GM21619 (cell line): ENCODE measurements around the gene DPYD.

ENCODE experiments used
- ATAC-seq: cut with Tn5 transposase; IDR thresholded peaks from one replicate; pipeline ENCODE4 v1.9.1; 2021; ENCODE audit not compliant: unreplicated experiment

The DPYD gene

DNA sequence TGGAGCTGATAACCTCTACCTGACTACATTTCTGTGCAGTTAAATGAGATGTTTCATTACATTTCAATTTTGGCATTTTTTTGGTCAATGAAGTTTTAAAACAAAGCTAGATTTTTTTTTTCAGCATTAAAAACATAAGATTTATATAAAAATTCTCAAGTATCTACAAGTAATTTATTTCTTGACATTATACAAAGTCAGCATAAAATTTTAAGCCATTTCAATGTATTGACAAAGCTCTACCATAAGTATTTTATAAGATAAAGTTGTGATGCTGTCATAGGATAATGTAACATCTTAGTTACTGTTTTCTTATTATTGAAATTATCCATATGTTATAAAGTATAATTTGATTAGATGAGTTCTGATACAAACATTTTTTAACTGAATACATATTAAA is 847.7 kb downstream of the DPYD start:
- no peak for ATAC-seq

GRCh38 chr1:97071173-97071572 is 849.7 kb downstream of the DPYD start:
- no peak for ATAC-seq

- ATAC-seq: no peak
Observed at GRCh38 chr1:97070376-97070775, 850.5 kb downstream of the DPYD start.

- no peak for ATAC-seq
Observed at GRCh38 chr1:97069312-97069711, 851.5 kb downstream of the DPYD start.

GRCh38 chr1:97066860-97067259 is 854.0 kb downstream of the DPYD start:
- ATAC-seq: no peak

- no peak for ATAC-seq
Observed at GRCh38 chr1:97063532-97063931, 857.3 kb downstream of the DPYD start.

- no peak for ATAC-seq
Observed at GRCh38 chr1:97061604-97062003, 859.2 kb downstream of the DPYD start.

DNA sequence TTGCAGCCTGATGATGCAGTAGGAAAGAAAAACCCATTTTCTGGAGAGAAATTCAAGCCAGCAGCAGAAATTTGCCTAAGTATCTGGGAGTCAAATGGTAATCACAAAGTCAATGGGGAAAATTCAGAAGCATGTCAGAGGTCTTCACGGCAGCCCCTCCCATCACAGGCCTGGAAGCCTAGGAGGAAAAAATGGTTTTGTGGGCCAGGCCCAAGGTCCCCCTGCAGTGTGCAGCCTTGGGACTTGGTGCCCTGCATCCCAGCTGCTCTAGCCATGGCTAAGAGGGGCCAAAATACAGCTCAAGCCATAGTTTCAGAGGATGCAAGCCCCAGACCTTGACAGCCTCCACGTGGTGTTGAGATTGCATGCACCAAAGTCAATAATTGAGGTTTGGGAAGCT is 864.4 kb downstream of the DPYD start:
- ATAC-seq: no peak

- ATAC-seq: no peak
Observed at GRCh38 chr1:97053268-97053667, 867.6 kb downstream of the DPYD start.

GRCh38 chr1:97051823-97052222 is 869.0 kb downstream of the DPYD start:
- ATAC-seq: no peak

GRCh38 chr1:97050506-97050905 is 870.3 kb downstream of the DPYD start:
- no peak for ATAC-seq

DNA sequence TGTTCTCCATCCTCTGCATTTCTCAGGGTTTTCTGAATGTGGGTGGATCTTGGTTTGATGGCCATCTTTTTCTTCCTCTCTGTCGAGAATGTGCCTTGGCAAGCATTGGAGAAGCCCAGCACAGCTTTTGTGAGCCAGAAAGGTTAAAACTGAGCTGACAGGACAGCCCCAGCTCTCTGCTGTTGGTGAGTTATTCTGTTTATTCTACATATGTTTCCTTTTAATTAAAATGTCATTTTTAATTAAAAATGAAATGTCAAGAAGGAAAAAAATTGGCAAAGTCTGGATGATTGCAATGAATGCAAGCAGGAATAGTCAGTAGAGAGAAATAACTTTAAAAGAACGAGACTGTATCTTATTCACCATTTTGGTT is 873.4 kb downstream of the DPYD start:
- no peak for ATAC-seq

GRCh38 chr1:97046765-97047420 is 873.9 kb downstream of the DPYD start:
- ATAC-seq: no peak

DNA sequence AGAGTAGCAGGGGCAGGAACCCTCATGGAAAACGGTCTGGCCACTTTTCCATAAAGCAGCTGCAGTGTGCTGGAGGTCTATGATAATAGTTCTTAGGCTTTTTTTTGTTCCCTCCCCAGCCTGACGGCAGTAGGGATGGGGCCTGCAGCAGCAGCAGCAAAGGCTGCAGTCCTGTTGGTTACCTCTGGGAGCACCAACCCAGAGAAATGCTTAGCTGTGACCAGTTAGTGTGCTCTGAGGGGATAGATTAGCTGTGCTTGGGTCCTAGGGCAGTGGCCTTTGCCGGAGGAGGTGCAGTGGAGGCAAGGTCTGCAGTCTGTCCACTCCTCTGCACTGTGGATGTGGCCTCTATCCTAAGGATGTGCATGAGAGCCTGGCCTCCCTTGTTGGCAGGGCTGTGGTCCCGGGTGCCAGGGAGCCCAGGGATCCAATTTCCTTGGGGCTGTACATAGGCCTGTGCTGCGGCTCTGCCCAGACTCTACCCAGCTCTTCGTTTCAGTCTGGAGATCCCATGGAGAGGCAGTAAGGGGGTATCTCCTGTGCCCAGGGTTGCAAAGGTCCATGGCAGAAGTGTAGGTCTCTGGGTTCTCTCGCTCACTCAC is 876.6 kb downstream of the DPYD start:
- no peak for ATAC-seq

DNA sequence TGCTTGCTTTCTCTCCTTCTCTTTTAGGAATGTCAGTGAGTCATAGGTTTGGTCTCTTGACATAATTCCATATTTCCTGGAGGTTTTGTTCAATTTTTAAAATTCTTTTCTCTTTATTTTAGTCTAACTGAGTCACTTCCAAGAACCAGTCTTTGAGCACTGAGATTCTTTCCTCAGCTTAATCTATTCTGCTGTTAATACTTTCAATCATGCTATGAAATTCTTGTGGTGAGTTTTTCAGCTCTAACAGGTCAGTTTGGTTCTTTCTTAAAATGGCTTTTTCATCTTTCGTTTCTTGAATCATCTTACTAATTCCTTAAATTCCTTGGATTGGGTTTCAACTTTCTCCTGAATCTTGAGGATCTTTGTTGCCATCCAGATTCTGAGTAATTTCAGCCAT is 878.3 kb downstream of the DPYD start:
- no peak for ATAC-seq

- ATAC-seq: no peak
Observed at GRCh38 chr1:97041026-97041425, 879.8 kb downstream of the DPYD start.

- ATAC-seq: no peak
Observed at GRCh38 chr1:97038410-97038809, 882.4 kb downstream of the DPYD start.

DNA sequence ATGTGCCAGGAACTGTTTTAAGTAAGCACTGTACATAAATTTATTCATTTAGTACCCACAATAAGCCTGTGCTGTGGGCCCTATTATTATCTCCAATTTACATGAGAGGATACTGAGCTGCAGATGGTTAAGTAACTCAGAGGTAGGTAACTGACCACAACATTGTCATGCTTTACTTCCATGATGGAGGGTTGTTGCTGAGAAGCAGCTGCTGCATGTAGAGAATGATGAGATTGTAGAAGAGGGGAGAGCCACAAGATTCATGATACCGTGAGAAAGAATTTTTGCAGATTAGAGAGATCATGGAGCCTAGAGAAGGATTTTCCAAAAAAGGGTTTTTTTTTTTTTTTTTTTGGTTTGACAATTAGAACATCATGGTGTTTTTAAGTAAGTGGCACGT is 886.2 kb downstream of the DPYD start:
- no peak for ATAC-seq

- ATAC-seq: no peak
Observed at GRCh38 chr1:97033949-97034348, 886.9 kb downstream of the DPYD start.
